ENCODE data around the gene PLD2. TPM values are rescaled to one million over a fixed set of nuclear protein-coding genes. Genes with fewer than 3 reads are reported as not detected.

Gene PLD2
- total RNA-seq, 2 donors from 2014 or later, result 5.5 to 6.7 TPM

GRCh38 chr17:4850246-4850645 is 43.3 kb downstream of the PLD2 start:
- DNase-seq (ENCODE audit: low spot score), result no peak
- Histone ChIP-seq H3K4me3 (no peak overlapping the region), H3K9me3 (no peaks in the 10 kb centered on the region), H3K27ac (peak overlapping the region in 1 of 2 donors; percentile 3), H3K27me3 (no peaks in the 10 kb centered on the region), H3K4me1 (peaks cover 0 to 17% of the 10 kb centered on the region in 2 donors), H3K36me3 (no peaks in the 10 kb centered on the region)
- TF ChIP-seq CTCF (IDR thresholded peaks at IDR 0.05), result no peak

- no peak overlapping the region for H3K27ac ChIP-seq
These were observed 44.1 kb downstream of the PLD2 start for GRCh38 chr17:4851084-4851483.

GRCh38 chr17:4852567-4853207 is 45.7 kb downstream of the PLD2 start:
- H3K4me3 ChIP-seq, result no peak overlapping the region
- no peak for DNase-seq (ENCODE audit: low spot score)

More at GRCh38 chr17:4851084-4851483, 44.1 kb downstream of the PLD2 start:
- Histone ChIP-seq H3K27me3 (no peaks in the 10 kb centered on the region), H3K9me3 (no peaks in the 10 kb centered on the region), H3K4me3 (no peak overlapping the region), H3K4me1 (peaks cover 0 to 19% of the 10 kb centered on the region in 2 donors), H3K36me3 (no peaks in the 10 kb centered on the region)
- no peak for DNase-seq (ENCODE audit: low spot score)
- no peak for TF ChIP-seq CTCF (IDR thresholded peaks at IDR 0.05)

GRCh38 chr17:4853208-4853671 is 46.3 kb downstream of the PLD2 start:
- Histone ChIP-seq H3K4me1 (peaks cover 0 to 31% of the 10 kb centered on the region in 2 donors), H3K36me3 (no peaks in the 10 kb centered on the region), H3K9me3 (no peaks in the 10 kb centered on the region), H3K4me3 (no peak overlapping the region), H3K27ac (no peak overlapping the region), H3K27me3 (no peaks in the 10 kb centered on the region)
- no peak for TF ChIP-seq CTCF (IDR thresholded peaks at IDR 0.05)
- DNase-seq (ENCODE audit: low spot score), result no peak

More at GRCh38 chr17:4852567-4853207, 45.7 kb downstream of the PLD2 start:
- H3K4me1 ChIP-seq, result peaks cover 0 to 31% of the 10 kb centered on the region in 2 donors
- H3K27me3 ChIP-seq, result no peaks in the 10 kb centered on the region
- no peak for TF ChIP-seq CTCF (IDR thresholded peaks at IDR 0.05)
- no peak overlapping the region for H3K27ac ChIP-seq
- H3K36me3 ChIP-seq, result no peaks in the 10 kb centered on the region
- no peaks in the 10 kb centered on the region for H3K9me3 ChIP-seq

- Histone ChIP-seq H3K9me3 (no peaks in the 10 kb centered on the region), H3K27me3 (no peaks in the 10 kb centered on the region), H3K4me1 (peaks cover 0 to 40% of the 10 kb centered on the region in 2 donors), H3K27ac (no peak overlapping the region), H3K36me3 (no peaks in the 10 kb centered on the region), H3K4me3 (no peak overlapping the region)
- no peak for DNase-seq (ENCODE audit: low spot score)
- TF ChIP-seq CTCF (IDR thresholded peaks at IDR 0.05), result no peak
These were observed 47.2 kb downstream of the PLD2 start for GRCh38 chr17:4854111-4854681.

Data from right atrium auricular region (tissue), 2 donors.